Stomach (tissue), 9 donors: Measurements from ENCODE around the gene EXOC3L1. TPM values are rescaled to one million over a fixed set of nuclear protein-coding genes. Genes with fewer than 3 reads are reported as not detected.
A peak's percentile ranks its signal among the peaks of the same experiment; 100 is the strongest.

ENCODE experiments used
- DNase-seq, 2 donors: peaks; one replicate each; pipeline versions ENCODE4 v3.0.0 to v3.0.0-alpha.2; 2013 to 2019
- H3K27ac ChIP-seq, 5 donors: fragments of 200-600 bp in 4 of 5; sonication (generic) in 4 of 5; one replicate each; pipeline ENCODE4 v1.5.1; 2013 to 2019; ENCODE audit warnings: mild to moderate bottlenecking in 1 of 5, moderate library complexity in 1 of 5
- H3K27me3 ChIP-seq, 3 donors: fragments of 200-600 bp; sonication (generic); one replicate each; pipeline ENCODE4 v1.5.1; 2017 to 2019; ENCODE audit warnings: mixed run types in 1 of 3
- H3K36me3 ChIP-seq, 4 donors: fragments of 200-600 bp; sonication (generic); 1 replicate in 3 of 4; 2 replicates in 1 of 4; pipeline ENCODE4 v1.5.1; 2016 to 2019
- H3K4me1 ChIP-seq, 4 donors: fragments of 200-600 bp; sonication (generic); one replicate each; pipeline ENCODE4 v1.5.1; 2016 to 2019
- H3K4me3 ChIP-seq, 4 donors: fragments of 200-600 bp; sonication (generic) in 3 of 4; one replicate each; pipeline ENCODE4 v1.5.1; 2016 to 2019; ENCODE audit warnings: mild to moderate bottlenecking in 1 of 4
- H3K9me3 ChIP-seq, 4 donors: fragments of 200-600 bp; sonication (generic); one replicate each; pipeline ENCODE4 v1.5.1; 2016 to 2019
- CTCF ChIP-seq, 7 experiments: fragments of 450-650 bp in 4 of 7; fragments of 200-600 bp in 3 of 7; sonication (generic) in 3 of 7; IDR thresholded peaks; one replicate each; pipeline ENCODE4 v1.5.1; 2016 to 2019; ENCODE audit warnings: antibody characterized with exemption in 7 of 7, control low read depth in 2 of 7, mild to moderate bottlenecking in 1 of 7
- EP300 ChIP-seq: sonication (generic); formaldehyde crosslinking; IDR thresholded peaks from one replicate; pipeline ENCODE4 v1.6.1; 2017; ENCODE audit warnings: antibody characterized with exemption
- POLR2A ChIP-seq, 4 donors: fragments of 450-650 bp; IDR thresholded peaks; one replicate each; pipeline ENCODE4 v1.6.1; 2016; ENCODE audit warnings: antibody characterized with exemption in 4 of 4, control low read depth in 2 of 4, mild to moderate bottlenecking in 1 of 4, moderate library complexity in 1 of 4
- POLR2AphosphoS5 ChIP-seq, 3 donors: sonication (generic); formaldehyde crosslinking; IDR thresholded peaks; one replicate each; pipeline ENCODE4 v1.6.1; 2016; ENCODE audit warnings: antibody characterized with exemption in 3 of 3
- WGBS, 5 donors: extraction: QIAGEN DNeasy Blood & Tissue Kit in 3 of 5; methylation state at CpG; one replicate each; pipeline versions ENCODE4 v1.1.5 to v1.1.7; 2013 to 2018; 5-methylcytosine and 5-hydroxymethylcytosine counted together
- intact Hi-C: fragments of 100-400 bp; cut with DNase I; formaldehyde crosslinking; loops from one replicate; pipeline ENCODE4 v1.15.1; 2023; ENCODE audit warnings: low total_unique reads
- polyA plus RNA-seq, 3 donors: library from polyadenylated mRNA; stranded (reverse); fragments of 200-250 nt; gene quantifications; one replicate each; pipeline ENCODE4 v1.2.3, GENCODE V29; 2013
- total RNA-seq, 5 donors: library from RNA; depleted of rRNA; stranded (reverse); fragments of >200 nt; gene quantifications; one replicate each; pipeline versions ENCODE4 v1.1.0 to v1.2.3, GENCODE V29; 2014 to 2016
- donor health status: healthy with polysubstance abuse.
- donor health status: Bipolar disorder and iron deficiency.
- donor health status: healthy.

The EXOC3L1 gene
- total and polyA plus RNA-seq, 8 donors = 1.3 to 25.5 (median 6.8) TPM; not detected in 1

DNA sequence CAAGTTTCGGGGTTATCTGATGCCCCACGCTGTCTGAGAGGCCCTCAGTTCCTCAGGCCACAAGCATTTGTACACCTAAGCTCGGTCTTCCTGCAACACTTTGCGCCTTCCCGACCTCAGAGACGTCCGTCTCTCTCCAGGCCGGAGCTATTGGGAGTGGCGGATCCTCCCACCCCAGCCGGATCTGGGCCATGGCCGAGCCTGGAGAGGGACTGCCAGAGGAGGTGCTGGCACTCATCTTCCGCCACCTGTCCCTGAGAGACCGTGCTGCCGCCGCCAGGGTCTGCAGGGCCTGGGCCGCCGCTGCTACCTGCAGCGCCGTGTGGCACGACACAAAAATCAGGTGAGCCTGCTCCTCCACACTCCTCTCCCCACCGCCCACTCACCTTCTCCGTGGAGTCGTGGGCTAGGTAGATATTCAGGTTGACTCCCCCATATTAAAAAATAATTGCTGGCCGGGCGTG, 28.3 kb downstream of the EXOC3L1 start:
- peak in 1 of 2 donors; percentile 21 for DNase-seq
- H3K27me3 ChIP-seq = peaks cover 0 to 54% (median 25%) of the 10 kb centered on the region in 3 donors
- WGBS, 5 donors = 47 to 58% (median 54%) methylated on average over 25 of the region's 25 CpGs
- TF ChIP-seq POLR2A (IDR thresholded peaks at IDR 0.05) = no peak
- no peak for TF ChIP-seq EP300
- no peak for TF ChIP-seq CTCF (IDR thresholded peaks at IDR 0.05)
- no peak for TF ChIP-seq POLR2AphosphoS5 (IDR thresholded peaks at IDR 0.05)
- peak overlapping the region in 3 of 5 donors; percentile 11 to 92 (median 17) for H3K27ac ChIP-seq
- peaks cover 57 to 89% (median 79%) of the 10 kb centered on the region in 4 donors for H3K4me1 ChIP-seq
- intact Hi-C loops = no loop called here
- no peaks in the 10 kb centered on the region for H3K9me3 ChIP-seq
- no peaks in the 10 kb centered on the region for H3K36me3 ChIP-seq
- H3K4me3 ChIP-seq = peak overlapping the region in 3 of 4 donors; percentile 74 to 89 (median 76)

GRCh38 chr16:67158637-67159600, 31.0 kb downstream of the EXOC3L1 start:
- H3K27ac ChIP-seq = peak overlapping the region; percentile 80 to 97 (median 92)
- DNase-seq = peak; percentile 69 to 78
- intact Hi-C loops = no loop called here

GRCh38 chr16:67157892-67158635, 31.9 kb downstream of the EXOC3L1 start:
- TF ChIP-seq CTCF (IDR thresholded peaks at IDR 0.05) = no peak
- no peak for TF ChIP-seq EP300
- TF ChIP-seq POLR2AphosphoS5 (IDR thresholded peaks at IDR 0.05) = peak in 1 of 3 donors; percentile 34
- TF ChIP-seq POLR2A (IDR thresholded peaks at IDR 0.05) = no peak
- Histone ChIP-seq H3K27me3 (peaks cover 0 to 27% (median 3%) of the 10 kb centered on the region in 3 donors), H3K36me3 (peaks cover 0 to 8% (median 3%) of the 10 kb centered on the region in 4 donors), H3K27ac (peak overlapping the region; percentile 59 to 92 (median 88)), H3K9me3 (no peaks in the 10 kb centered on the region), H3K4me1 (peaks cover 49 to 81% (median 71%) of the 10 kb centered on the region in 4 donors), H3K4me3 (peak overlapping the region in 1 of 4 donors; percentile 89)
- intact Hi-C loops = no loop called here
- 51 to 59% (median 53%) methylated on average over 7 of the region's 7 CpGs for WGBS, 5 donors
- peak in 1 of 2 donors; percentile 76 for DNase-seq

More at GRCh38 chr16:67158637-67159600, 31.0 kb downstream of the EXOC3L1 start:
- Histone ChIP-seq H3K4me1 (peaks cover 57 to 89% (median 80%) of the 10 kb centered on the region in 4 donors), H3K27me3 (peaks cover 0 to 36% (median 12%) of the 10 kb centered on the region in 3 donors), H3K9me3 (no peaks in the 10 kb centered on the region), H3K36me3 (peaks cover 0 to 7% (median 3%) of the 10 kb centered on the region in 4 donors), H3K4me3 (peak overlapping the region; percentile 74 to 89 (median 82))
- TF ChIP-seq CTCF (IDR thresholded peaks at IDR 0.05) (no peak), POLR2AphosphoS5 (IDR thresholded peaks at IDR 0.05) (peak in 1 of 3 donors; percentile 5)
- 2 to 5% (median 4%) methylated on average over 26 to 34 of the region's 34 CpGs for WGBS, 5 donors
